Suprapubic skin (tissue), 3 donors: ENCODE data around the gene NRXN3.

Experiments
- EP300 ChIP-seq: sonication (generic); formaldehyde crosslinking; IDR thresholded peaks from one replicate; pipeline ENCODE4 v1.6.1; 2017; ENCODE audit warnings: antibody characterized with exemption
- TF ChIP-seq, protein P1 (sequence below), 2 donors: fragments of 200-600 bp in 1 of 2; fragments of 450-650 bp in 1 of 2; sonication (generic) in 1 of 2; IDR thresholded peaks; one replicate each; pipeline ENCODE4 v1.5.1; 2016 to 2019; ENCODE audit warnings: antibody characterized with exemption in 2 of 2, mild to moderate bottlenecking in 1 of 2, moderate library complexity in 1 of 2

DNA sequence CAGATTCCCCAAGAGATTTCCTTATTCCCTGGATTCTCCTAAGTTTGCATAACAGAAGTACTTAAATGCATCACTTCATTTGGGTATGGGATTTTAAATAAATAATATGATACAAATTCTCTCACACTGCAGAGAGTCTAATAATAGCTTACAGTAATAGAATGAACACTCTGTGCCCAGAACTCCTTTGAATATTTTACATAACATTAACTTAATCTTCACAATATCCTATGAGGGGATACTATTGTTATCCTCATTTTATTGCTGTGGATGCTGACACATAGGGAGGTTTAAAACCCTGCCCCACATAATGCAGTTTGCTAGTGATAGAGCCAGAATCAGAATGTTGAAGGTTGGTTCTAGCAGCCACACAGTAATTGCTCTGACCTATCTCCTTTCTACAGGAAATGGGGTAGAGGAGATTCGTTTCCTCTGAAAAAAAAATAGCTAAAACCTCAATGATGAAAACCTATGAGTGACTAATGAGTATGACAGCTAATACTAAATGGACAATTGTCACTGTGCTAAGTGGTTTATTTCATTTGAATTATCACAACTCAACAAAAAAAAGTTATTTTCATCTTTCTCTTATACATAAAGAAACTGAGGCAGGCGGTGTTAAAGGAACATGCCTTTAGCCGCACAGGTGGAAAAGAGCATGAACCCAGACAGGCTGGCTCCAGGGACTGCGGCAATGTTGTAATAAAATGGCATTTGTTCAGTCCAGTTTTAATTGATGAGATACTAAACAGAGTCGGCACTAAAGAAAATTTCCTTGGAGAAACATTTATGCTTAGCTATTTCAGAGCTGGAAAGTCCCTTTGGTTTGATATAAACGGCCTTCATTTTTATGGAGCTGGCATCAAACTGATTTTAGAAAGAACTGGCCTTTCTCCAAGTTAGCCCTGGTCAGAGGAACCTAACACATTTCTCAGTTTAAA, 880.9 kb downstream of the NRXN3 start:
- TF ChIP-seq EP300: no peak
- TF ChIP-seq, protein P1, sequence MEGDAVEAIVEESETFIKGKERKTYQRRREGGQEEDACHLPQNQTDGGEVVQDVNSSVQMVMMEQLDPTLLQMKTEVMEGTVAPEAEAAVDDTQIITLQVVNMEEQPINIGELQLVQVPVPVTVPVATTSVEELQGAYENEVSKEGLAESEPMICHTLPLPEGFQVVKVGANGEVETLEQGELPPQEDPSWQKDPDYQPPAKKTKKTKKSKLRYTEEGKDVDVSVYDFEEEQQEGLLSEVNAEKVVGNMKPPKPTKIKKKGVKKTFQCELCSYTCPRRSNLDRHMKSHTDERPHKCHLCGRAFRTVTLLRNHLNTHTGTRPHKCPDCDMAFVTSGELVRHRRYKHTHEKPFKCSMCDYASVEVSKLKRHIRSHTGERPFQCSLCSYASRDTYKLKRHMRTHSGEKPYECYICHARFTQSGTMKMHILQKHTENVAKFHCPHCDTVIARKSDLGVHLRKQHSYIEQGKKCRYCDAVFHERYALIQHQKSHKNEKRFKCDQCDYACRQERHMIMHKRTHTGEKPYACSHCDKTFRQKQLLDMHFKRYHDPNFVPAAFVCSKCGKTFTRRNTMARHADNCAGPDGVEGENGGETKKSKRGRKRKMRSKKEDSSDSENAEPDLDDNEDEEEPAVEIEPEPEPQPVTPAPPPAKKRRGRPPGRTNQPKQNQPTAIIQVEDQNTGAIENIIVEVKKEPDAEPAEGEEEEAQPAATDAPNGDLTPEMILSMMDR (IDR thresholded peaks at IDR 0.05): no peak
